Ovary (tissue), 3 donors: ENCODE data around the gene NR3C1.

Source experiments
- CTCF ChIP-seq, 3 donors: fragments of 450-650 bp in 2 of 3; fragments of 200-600 bp in 1 of 3; IDR thresholded peaks; one replicate each; pipeline versions ENCODE4 v1.5.1 to v1.8.0; 2016 to 2022; ENCODE audit warnings: antibody characterized with exemption in 3 of 3, mild to moderate bottlenecking in 1 of 3
- POLR2A ChIP-seq: fragments of 450-650 bp; IDR thresholded peaks from one replicate; pipeline ENCODE4 v1.6.1; 2017; ENCODE audit warnings: antibody characterized with exemption, mild to moderate bottlenecking, moderate library complexity
- donor health status: DM: no; HTN: no; CAD: no.

GRCh38 chr5:143274952-143275351 is 128.5 kb downstream of the NR3C1 start:
- TF ChIP-seq CTCF (IDR thresholded peaks at IDR 0.05) (no peak), POLR2A (no peak)
